K562 (cell line): ENCODE measurements around the gene DAB2. TPM values are rescaled to one million over a fixed set of nuclear protein-coding genes. Genes with fewer than 3 reads are reported as not detected.

Experiments
- ATAC-seq: fragments of 200-7000 bp; cut with Tn5 transposase; 3 replicates; pipeline ENCODE4 v1.9.1; 2020; ENCODE audit warnings: moderate library complexity
- BruUV-seq: library from RNA; stranded (reverse); fragments of 400-500 nt; replicated peaks from 2 replicates; lab custom pipeline; 2021; lab: Mats Ljungman, UMichigan
- CTCF ChIA-PET: fragments of 300-600 bp; formaldehyde crosslinking; extraction: SDS; loops from one replicate; lab custom pipeline; 2021; ENCODE audit warnings: low intra/inter-chr PET ratio; lab: Yijun Ruan, JAX
- POLR2A ChIA-PET: fragments of 300-600, 350-650 bp; sonication (Branson Sonifier 250); formaldehyde crosslinking; extraction: SDS; loops from one replicate; lab custom pipeline; 2021; ENCODE audit warnings: antibody characterized with exemption, inconsistent platforms; lab: Yijun Ruan, JAX
- DNase-seq, 4 experiments: peaks; one replicate each; pipeline versions ENCODE4 v3.0.0 to v3.0.0-alpha.2; 2011 to 2018; ENCODE audit warnings: low spot score in 3 of 4, mixed read lengths in 3 of 4; ENCODE audit errors: extremely low read depth in 1 of 4
- FAIRE-seq: peaks from 2 replicates; lab custom pipeline; 2011; peaks lifted over from hg19 to GRCh38; lab: Jason Lieb, UNC
- H2AFZ ChIP-seq: 2 replicates; pipeline ENCODE4 v1.6.0; 2011; ENCODE audit warnings: low read depth, low read length, control low read depth, inconsistent platforms
- H3K27ac ChIP-seq: fragments of 200-600 bp; 3 replicates; pipeline ENCODE4 v1.8.0; 2011; ENCODE audit warnings: low read depth, mild to moderate bottlenecking, control low read depth, inconsistent platforms, low read length, moderate library complexity, mixed read lengths; ENCODE audit errors: extremely low read depth
- H3K27me3 ChIP-seq, 2 experiments: fragments of 300-600 bp in 1 of 2; 2 replicates in 1 of 2; 3 replicates in 1 of 2; pipeline versions ENCODE4 v1.6.0 to v1.8.0; 2011; ENCODE audit warnings: inconsistent platforms in 2 of 2, low read length in 2 of 2, mild to moderate bottlenecking in 1 of 2, mixed read lengths in 1 of 2, moderate library complexity in 1 of 2; ENCODE audit not compliant: control insufficient read depth in 2 of 2, insufficient read depth in 2 of 2
- H3K36me3 ChIP-seq: fragments of 300-600 bp; 3 replicates; pipeline ENCODE4 v1.8.0; 2011; ENCODE audit warnings: mild to moderate bottlenecking, low read length, inconsistent platforms; ENCODE audit not compliant: control insufficient read depth, insufficient read depth
- H3K4me1 ChIP-seq, 2 experiments: fragments of 200-600 bp in 1 of 2; replicated peaks in 1 of 2; 2 replicates in 1 of 2; 3 replicates in 1 of 2; pipeline versions ENCODE4 v1.5.1 to v1.8.0; 2011; ENCODE audit warnings: inconsistent platforms in 2 of 2, low read length in 2 of 2, mild to moderate bottlenecking in 1 of 2, mixed read lengths in 1 of 2, moderate library complexity in 1 of 2; ENCODE audit not compliant: control insufficient read depth in 2 of 2, insufficient read depth in 2 of 2
- H3K4me2 ChIP-seq: 2 replicates; pipeline ENCODE4 v1.6.1; 2011; ENCODE audit warnings: low read length, control low read depth, inconsistent platforms, mixed read lengths; ENCODE audit not compliant: insufficient read depth
- H3K4me3 ChIP-seq: fragments of 200-600 bp; sonication (generic), shearing (Covaris generic); 2 replicates; pipeline ENCODE4 v1.5.1; 2016; ENCODE audit warnings: control low read depth, inconsistent platforms
- H3K79me2 ChIP-seq: fragments of 200-600 bp; 3 replicates; pipeline ENCODE4 v1.8.0; 2011; ENCODE audit warnings: low read length, inconsistent platforms; ENCODE audit not compliant: control insufficient read depth, insufficient read depth
- H3K9ac ChIP-seq, 2 experiments: 2 replicates each; pipeline versions ENCODE4 v1.6.0 to v1.6.1; 2011; ENCODE audit warnings: low read depth in 2 of 2, low read length in 2 of 2, control low read depth in 1 of 2, inconsistent platforms in 1 of 2, mild to moderate bottlenecking in 1 of 2, mixed read lengths in 1 of 2; ENCODE audit not compliant: insufficient read depth in 1 of 2
- H3K9me1 ChIP-seq: one replicate; pipeline ENCODE4 v1.6.0; 2011; ENCODE audit warnings: inconsistent platforms, mild to moderate bottlenecking, low read length, moderate library complexity; ENCODE audit not compliant: control insufficient read depth, insufficient read depth
- H3K9me3 ChIP-seq: replicated peaks from 2 replicates; pipeline ENCODE4 v1.5.1; 2011; ENCODE audit warnings: low read depth, low read length, inconsistent platforms; ENCODE audit not compliant: control insufficient read depth, insufficient read depth
- H4K20me1 ChIP-seq: replicated peaks from 2 replicates; pipeline ENCODE4 v1.6.1; 2011; ENCODE audit warnings: low read length, inconsistent platforms, mixed read lengths; ENCODE audit not compliant: control insufficient read depth, insufficient read depth
- BDP1 ChIP-seq: IDR thresholded peaks from 3 replicates; pipeline ENCODE4 v1.6.1; 2011; ENCODE audit not compliant: insufficient read length, insufficient read depth
- ETV1 ChIP-seq: fragments of 450-650 bp; conservative IDR thresholded peaks from 2 replicates; pipeline ENCODE4 v1.6.1; 2016; ENCODE audit warnings: missing genetic modification characterization, control low read depth, low read depth, missing compliant biosample characterization
- IFI16 ChIP-seq: fragments of 250-450 bp; sonication (Bioruptor Pico); IDR thresholded peaks from 2 replicates; pipeline ENCODE4 v2.1.2; 2022; ENCODE audit warnings: mild to moderate bottlenecking, inconsistent platforms
- MEF2A ChIP-seq: IDR thresholded peaks from 2 replicates; pipeline ENCODE4 v1.6.1; 2011; ENCODE audit warnings: low read depth, mild to moderate bottlenecking, low read length, moderate library complexity; ENCODE audit not compliant: control insufficient read depth
- TAF1 ChIP-seq: IDR thresholded peaks from 2 replicates; pipeline ENCODE4 v1.6.1; 2011; ENCODE audit warnings: mild to moderate bottlenecking, low read length, moderate library complexity; ENCODE audit not compliant: insufficient read depth, control insufficient read depth, severe bottlenecking; ENCODE audit errors: extremely low read depth
- ZC3H4 ChIP-seq: sonication (generic); formaldehyde crosslinking; IDR thresholded peaks from 2 replicates; pipeline ENCODE4 v1.9.0; 2021; ENCODE audit warnings: missing genetic modification reagents, borderline replicate concordance
- ZNF217 ChIP-seq: sonication (generic); formaldehyde crosslinking; IDR thresholded peaks from 2 replicates; pipeline ENCODE4 v1.8.0; 2022; ENCODE audit warnings: mild to moderate bottlenecking, missing genetic modification reagents
- ZNF518B ChIP-seq: fragments of 250-450 bp; sonication (Bioruptor Pico); IDR thresholded peaks from 2 replicates; pipeline ENCODE4 v1.5.0; 2021; ENCODE audit warnings: mild to moderate bottlenecking, moderate library complexity
- in situ Hi-C: fragments of 300-500 bp; cut with MboI; formaldehyde crosslinking; loops from 4 replicates; pipeline ENCODE4 v1.15.0; 2018; ENCODE audit warnings: inconsistent platforms, mixed read lengths
- intact Hi-C: fragments of 100-400 bp; cut with micrococcal nuclease; formaldehyde crosslinking; loops from 2 replicates; pipeline ENCODE4 v1.14.2; 2022
- polyA plus RNA-seq, 8 experiments: library from polyadenylated mRNA; depleted of rRNA in 4 of 8; stranded (reverse) in 5 of 8; unstranded in 3 of 8; fragments of >200 nt; fragmentation: Nextera tagmentation in 2 of 8; fragmentation: Illumina TruSeq in 1 of 8; extraction: Ambion mirVana in 2 of 8; extraction: Trizol in 1 of 8; gene quantifications; 2 replicates each; pipeline versions ENCODE4 v1.2.1 to v1.2.3, GENCODE V29; 2011 to 2014; ENCODE audit warnings: inconsistent platforms in 1 of 8, missing spikeins in 1 of 8
- total RNA-seq, 7 experiments: library from RNA; depleted of rRNA in 6 of 7; stranded (reverse); fragments of >200 nt in 6 of 7; fragmentation: Illumina TruSeq in 2 of 7; extraction: Trizol in 2 of 7; gene quantifications; 2 replicates each; pipeline versions ENCODE4 v1.2.1 to v1.2.3, GENCODE V29; 2011 to 2021; ENCODE audit warnings: low replicate concordance in 1 of 7
- TF ChIP-seq, protein P1 (sequence below): fragments of 250-450 bp; sonication (Bioruptor Pico); IDR thresholded peaks from 2 replicates; pipeline ENCODE4 v1.8.0; 2021; ENCODE audit warnings: moderate library complexity, mild to moderate bottlenecking, inconsistent platforms
- TF ChIP-seq, protein P2 (sequence below): fragments of 450-650 bp; conservative IDR thresholded peaks from 2 replicates; pipeline ENCODE4 v1.6.1; 2016; ENCODE audit warnings: missing genetic modification characterization, low read depth, mild to moderate bottlenecking, control low read depth, missing compliant biosample characterization

The DAB2 gene
- total and polyA plus RNA-seq, 9 of the 15 experiments (the other 6 are each of a cell fraction or from before 2014, with no cell fraction given): 6.6 to 29.9 (median 24.1) TPM

GRCh38 chr5:39428640-39429039, 3.9 kb upstream of the DAB2 start (continued):
- TF ChIP-seq, protein P1, sequence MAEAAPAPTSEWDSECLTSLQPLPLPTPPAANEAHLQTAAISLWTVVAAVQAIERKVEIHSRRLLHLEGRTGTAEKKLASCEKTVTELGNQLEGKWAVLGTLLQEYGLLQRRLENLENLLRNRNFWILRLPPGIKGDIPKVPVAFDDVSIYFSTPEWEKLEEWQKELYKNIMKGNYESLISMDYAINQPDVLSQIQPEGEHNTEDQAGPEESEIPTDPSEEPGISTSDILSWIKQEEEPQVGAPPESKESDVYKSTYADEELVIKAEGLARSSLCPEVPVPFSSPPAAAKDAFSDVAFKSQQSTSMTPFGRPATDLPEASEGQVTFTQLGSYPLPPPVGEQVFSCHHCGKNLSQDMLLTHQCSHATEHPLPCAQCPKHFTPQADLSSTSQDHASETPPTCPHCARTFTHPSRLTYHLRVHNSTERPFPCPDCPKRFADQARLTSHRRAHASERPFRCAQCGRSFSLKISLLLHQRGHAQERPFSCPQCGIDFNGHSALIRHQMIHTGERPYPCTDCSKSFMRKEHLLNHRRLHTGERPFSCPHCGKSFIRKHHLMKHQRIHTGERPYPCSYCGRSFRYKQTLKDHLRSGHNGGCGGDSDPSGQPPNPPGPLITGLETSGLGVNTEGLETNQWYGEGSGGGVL (CRISPR knock-in tag): no peak
- TF ChIP-seq BDP1 (no peak), ZNF518B (no peak)

DNA sequence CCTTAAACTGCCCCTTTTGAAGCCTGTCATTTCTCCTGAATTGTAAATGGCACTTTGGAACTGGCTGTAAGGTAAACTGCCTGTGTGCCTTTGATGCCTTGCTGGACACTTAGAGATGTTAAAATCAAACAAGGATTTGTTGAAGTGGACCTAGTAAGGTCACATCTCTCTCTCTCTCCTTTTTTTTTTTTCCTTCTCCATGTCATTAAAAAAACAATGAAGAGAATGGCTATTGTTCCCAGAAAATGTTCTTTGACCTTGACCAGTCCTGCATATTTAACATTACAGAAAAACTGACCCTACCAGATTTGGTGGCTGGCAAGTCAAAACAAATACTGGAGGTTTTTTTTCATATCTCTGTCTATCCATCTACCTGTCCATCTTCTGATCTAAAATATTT, 2.9 kb upstream of the DAB2 start:
- Histone ChIP-seq H3K9me3 (no peaks in the 10 kb centered on the region), H3K27me3 (no peaks in the 10 kb centered on the region), H4K20me1 (no peaks in the 10 kb centered on the region), H3K36me3 (no peaks in the 10 kb centered on the region), H3K79me2 (peaks cover 10% of the 10 kb centered on the region; the same call in 2 of the 3 replicates), H3K27ac (no peak overlapping the region), H3K4me2 (no peak overlapping the region), H3K4me1 (peaks cover 10 to 21% of the 10 kb centered on the region in 2 experiments; a peak in 4 of 5 replicates), H3K9ac (no peak overlapping the region), H3K9me1 (no peaks in the 10 kb centered on the region), H2AFZ (no peak overlapping the region), H3K4me3 (no peak overlapping the region)
- POLR2A ChIA-PET: no interaction called here
- BruUV-seq: no TSS peak
- intact Hi-C loops (loop anchor here (10.0 kb wide), 1 partner anchor 1407 kb away; the partner anchor contains the start of gene RPL37), in situ Hi-C loops (no loop called here)
- no peak for TF ChIP-seq IFI16
- no peak for TF ChIP-seq MEF2A
- TF ChIP-seq, protein P2, sequence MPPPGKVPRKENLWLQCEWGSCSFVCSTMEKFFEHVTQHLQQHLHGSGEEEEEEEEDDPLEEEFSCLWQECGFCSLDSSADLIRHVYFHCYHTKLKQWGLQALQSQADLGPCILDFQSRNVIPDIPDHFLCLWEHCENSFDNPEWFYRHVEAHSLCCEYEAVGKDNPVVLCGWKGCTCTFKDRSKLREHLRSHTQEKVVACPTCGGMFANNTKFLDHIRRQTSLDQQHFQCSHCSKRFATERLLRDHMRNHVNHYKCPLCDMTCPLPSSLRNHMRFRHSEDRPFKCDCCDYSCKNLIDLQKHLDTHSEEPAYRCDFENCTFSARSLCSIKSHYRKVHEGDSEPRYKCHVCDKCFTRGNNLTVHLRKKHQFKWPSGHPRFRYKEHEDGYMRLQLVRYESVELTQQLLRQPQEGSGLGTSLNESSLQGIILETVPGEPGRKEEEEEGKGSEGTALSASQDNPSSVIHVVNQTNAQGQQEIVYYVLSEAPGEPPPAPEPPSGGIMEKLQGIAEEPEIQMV: no peak
- no peak for TF ChIP-seq TAF1
- no peak for TF ChIP-seq ZNF217 (CRISPR knock-in tag)
- TF ChIP-seq ETV1: no peak
- TF ChIP-seq ZC3H4 (CRISPR knock-in tag): no peak
- no peak for DNase-seq
- no peak for FAIRE-seq
- ATAC-seq: no peak
- CTCF ChIA-PET: no interaction called here
